ENCODE measurements around the gene SHANK3.

Gene SHANK3

GRCh38 chr22:50678218-50678650, 5.6 kb downstream of the SHANK3 start:
- no peak for DNase-seq (ENCODE audit: low read depth)

GRCh38 chr22:50678651-50679521, 6.3 kb downstream of the SHANK3 start:
- DNase-seq (ENCODE audit: low read depth), result no peak

- DNase-seq (ENCODE audit: low read depth), result no peak
Measured at GRCh38 chr22:50683086-50683993, 10.7 kb downstream of the SHANK3 start.

GRCh38 chr22:50683994-50684371, 11.4 kb downstream of the SHANK3 start:
- DNase-seq (ENCODE audit: low read depth), result no peak

DNA sequence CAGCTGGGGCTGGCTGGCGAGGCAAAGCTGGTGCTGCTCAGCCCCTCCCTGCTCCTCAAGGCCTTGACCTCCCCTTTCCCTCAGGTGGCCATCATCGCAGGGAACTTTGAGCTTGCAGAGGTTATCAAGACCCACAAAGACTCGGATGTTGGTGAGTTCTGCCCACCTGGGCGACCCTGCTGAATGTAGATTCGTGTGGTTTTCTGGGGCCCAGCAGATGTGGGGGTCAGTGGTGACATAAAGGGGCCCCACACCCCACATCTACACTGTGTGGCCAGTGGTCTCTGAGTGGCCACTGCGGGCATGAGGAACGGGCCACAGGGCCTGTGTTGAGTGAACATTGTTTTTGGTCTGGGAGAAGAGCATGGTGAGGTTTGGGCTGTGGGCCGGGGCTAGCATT, 11.9 kb downstream of the SHANK3 start:
- DNase-seq (ENCODE audit: low read depth), result no peak

- DNase-seq (ENCODE audit: low read depth), result no peak
Measured at GRCh38 chr22:50684986-50685385, 12.4 kb downstream of the SHANK3 start.

GRCh38 chr22:50686794-50687193, 14.2 kb downstream of the SHANK3 start:
- DNase-seq (ENCODE audit: low read depth), result no peak

GRCh38 chr22:50687829-50688228, 15.2 kb downstream of the SHANK3 start:
- DNase-seq (ENCODE audit: low read depth), result no peak

DNA sequence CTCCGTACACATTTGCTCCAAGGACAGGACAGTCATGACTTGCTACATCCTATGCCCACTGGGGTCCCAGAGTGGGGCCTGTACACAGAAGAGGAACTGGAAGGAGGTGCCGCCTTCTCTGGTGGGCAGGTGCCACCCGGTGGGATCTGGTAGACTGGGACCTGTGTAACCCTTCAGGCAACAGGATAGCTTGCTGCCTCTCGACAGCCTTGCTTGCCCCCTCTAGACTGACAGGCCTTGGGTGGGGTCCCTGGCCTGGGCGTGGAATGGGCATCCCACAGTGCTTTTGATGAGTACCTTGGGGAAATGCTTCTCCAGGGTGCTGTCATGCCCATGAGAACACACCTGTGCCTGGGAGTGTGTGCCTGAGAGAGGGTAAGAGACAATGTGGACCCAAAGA, 15.8 kb downstream of the SHANK3 start:
- DNase-seq (ENCODE audit: low read depth), result no peak

GRCh38 chr22:50691521-50691920, 18.9 kb downstream of the SHANK3 start:
- DNase-seq (ENCODE audit: low read depth), result no peak

GRCh38 chr22:50693462-50693861, 20.8 kb downstream of the SHANK3 start:
- DNase-seq (ENCODE audit: low read depth), result no peak

- no peak for DNase-seq (ENCODE audit: low read depth)
Measured at GRCh38 chr22:50694099-50694605, 21.5 kb downstream of the SHANK3 start.

- no peak for DNase-seq (ENCODE audit: low read depth)
Measured at GRCh38 chr22:50694766-50695420, 22.3 kb downstream of the SHANK3 start.

- DNase-seq (ENCODE audit: low read depth), result no peak
Measured at GRCh38 chr22:50695421-50696250, 23.0 kb downstream of the SHANK3 start.

DNA sequence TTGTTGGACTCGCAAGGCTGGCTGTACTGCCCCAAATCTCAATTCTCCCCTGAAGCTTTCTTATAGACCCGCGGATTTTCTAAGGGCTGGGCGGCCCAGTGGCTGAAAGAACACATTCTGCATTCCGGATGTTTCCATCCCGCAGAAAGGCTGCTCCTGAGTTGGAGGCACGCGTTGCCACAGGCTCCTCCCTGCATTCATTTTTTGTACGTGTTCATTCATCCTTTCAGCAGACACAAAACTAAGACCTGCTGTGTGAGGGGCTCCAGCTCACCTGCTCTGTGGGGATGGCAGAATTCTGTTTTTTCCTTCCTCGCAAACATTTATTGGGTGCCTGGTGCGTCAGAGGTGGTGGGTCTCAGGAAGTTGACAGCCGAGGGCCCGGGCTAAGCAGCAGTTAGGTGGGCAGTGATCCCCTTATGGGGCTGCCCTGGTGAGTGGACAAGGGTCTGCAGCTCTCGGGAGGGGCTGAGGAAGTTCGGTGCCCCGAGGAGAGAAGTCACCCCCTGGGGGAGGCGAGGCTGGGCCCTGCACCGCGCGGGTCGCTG, 23.7 kb downstream of the SHANK3 start:
- DNase-seq (ENCODE audit: low read depth), result no peak

DNA sequence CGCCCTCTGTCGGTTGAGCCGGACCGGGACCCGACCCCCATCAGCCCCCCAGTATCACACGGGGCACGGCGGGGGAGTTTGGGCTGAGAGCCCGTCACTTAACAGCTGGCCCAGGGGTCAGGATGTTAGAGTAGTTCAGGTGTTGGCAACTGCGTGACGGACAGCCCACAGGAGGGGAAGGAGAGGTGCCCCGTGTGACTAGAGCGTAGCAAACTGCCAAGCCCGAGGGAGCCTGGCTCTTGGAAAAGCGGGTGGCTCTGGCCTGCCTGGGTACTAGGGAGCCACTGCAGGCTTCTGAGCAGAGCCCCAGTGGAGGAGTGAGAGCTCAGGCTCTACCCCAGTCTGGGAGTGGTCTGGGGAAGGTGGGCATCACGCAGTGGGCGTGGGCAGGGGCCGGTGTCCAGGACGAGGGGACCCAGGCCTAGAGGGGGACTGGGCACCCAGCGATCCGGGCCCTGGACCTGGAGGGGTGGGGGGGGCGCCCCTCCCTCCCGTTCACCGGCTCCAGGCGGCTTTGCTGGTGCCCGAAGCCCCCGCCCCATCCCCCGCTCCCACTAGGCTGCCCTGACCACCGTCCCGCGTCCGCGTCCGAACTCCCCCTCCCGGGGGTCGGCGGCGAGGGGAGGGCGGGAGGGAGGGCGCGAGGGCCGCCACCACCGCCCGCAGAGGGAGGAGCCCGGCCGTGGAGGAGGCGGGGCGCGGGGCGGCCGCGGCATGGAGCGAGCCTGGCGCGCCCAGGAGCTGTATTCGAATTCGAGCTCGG, 24.4 kb downstream of the SHANK3 start:
- DNase-seq (ENCODE audit: low read depth), result no peak

DNA sequence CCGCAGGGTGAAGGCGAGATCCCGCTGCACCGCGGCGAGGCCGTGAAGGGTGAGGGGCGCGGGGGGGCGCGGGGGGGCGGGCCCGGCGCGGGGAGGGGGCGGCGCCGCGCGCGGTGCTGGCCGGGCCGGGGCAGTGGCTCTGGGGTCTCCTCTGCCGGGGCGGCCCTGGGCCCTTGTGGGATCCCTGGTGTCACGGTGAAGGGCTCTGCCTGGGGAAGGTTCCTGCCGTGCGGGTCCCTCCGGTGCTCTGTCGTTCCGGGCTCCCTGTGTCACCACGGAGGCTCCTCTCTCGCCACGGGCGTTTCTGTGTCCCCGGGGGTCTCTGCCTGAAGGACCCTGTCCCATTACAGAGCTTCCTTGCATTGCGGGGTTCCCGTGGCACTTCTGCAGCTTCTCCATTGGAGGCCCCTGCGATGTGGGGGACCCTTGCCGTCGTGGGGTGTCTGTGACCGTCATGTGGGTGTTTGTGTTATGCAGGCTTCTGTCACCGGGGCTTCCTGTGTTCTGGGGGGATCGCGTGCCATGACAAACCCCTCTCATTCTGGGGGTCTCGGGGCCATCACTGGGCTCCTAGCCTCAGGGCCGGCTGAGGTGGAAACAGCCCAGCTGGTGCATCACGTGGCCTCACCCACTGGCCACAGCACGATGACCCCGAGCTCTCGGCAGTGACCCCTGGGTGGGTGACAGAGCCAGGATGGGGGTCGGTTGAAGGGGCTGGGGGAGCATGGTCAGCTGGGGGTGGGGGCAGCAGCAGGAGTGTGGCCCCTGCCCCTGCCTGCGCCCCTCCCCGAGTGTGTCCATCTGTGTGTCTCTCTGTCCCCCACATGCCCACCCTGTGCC, 25.3 kb downstream of the SHANK3 start:
- DNase-seq (ENCODE audit: low read depth), result no peak

GRCh38 chr22:50698546-50698945, 25.9 kb downstream of the SHANK3 start:
- DNase-seq (ENCODE audit: low read depth), result no peak

DNA sequence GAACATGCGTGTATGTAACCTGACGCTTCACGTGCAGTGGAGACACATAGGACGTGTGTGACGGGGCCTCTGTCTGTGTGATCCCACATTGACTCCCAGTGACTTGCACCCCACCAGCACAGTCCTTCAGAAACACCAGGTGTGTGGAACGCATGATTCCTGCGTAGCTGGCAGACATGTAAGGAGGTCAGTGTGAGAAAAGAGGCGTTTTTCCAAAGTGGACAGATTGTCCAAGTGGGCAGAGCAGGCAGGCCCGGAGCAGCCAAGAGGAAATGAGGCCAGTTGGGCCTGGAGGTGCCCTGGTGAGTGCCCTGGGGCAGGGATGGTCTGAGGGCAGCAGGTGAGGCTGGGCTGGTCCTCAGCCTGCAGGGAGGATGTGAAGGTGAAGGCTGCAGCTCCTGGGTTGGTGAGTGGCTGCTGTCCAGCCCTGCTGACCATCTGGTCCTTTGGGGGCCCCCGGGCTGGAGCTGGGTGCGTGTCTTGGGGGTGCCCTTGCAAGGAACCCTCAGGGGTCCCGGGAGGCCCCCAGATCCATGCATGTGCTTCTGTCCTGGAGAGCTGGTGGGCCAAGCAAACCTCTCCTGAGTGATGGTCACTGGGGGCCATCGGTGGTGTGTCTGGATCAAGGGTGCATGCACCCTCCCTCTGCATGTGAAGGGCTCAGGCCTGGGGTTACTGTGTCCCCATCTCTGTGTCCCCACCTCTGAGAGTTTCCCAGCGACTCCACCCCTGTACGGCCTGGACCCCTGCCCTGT, 26.6 kb downstream of the SHANK3 start:
- no peak for DNase-seq (ENCODE audit: low read depth)
